Peyer's patch (tissue), 4 donors: Measurements from ENCODE around the gene C3orf70. TPM values are rescaled to one million over a fixed set of nuclear protein-coding genes. Genes with fewer than 3 reads are reported as not detected.

ENCODE experiments used
- DNase-seq, 3 donors: peaks; one replicate each; pipeline ENCODE4 v3.0.0-alpha.2; 2017 to 2019
- H3K27ac ChIP-seq, 4 donors: fragments of 200-600 bp; sonication (generic); one replicate each; pipeline ENCODE4 v1.5.1; 2016 to 2019
- H3K27me3 ChIP-seq, 2 donors: fragments of 200-600 bp; sonication (generic); one replicate each; pipeline ENCODE4 v1.5.1; 2019
- H3K36me3 ChIP-seq, 3 donors: fragments of 200-600 bp; sonication (generic); one replicate each; pipeline ENCODE4 v1.5.1; 2016 to 2019
- H3K4me1 ChIP-seq, 4 donors: fragments of 200-600 bp; sonication (generic); one replicate each; pipeline ENCODE4 v1.5.1; 2016 to 2019
- H3K4me3 ChIP-seq, 4 donors: fragments of 200-600 bp; sonication (generic); 1 replicate in 3 of 4; 2 replicates in 1 of 4; pipeline ENCODE4 v1.5.1; 2016 to 2019; ENCODE audit warnings: mild to moderate bottlenecking in 1 of 4
- H3K9me3 ChIP-seq, 4 donors: fragments of 200-600 bp; sonication (generic); one replicate each; pipeline ENCODE4 v1.5.1; 2016 to 2019; ENCODE audit warnings: mild to moderate bottlenecking in 1 of 4
- CTCF ChIP-seq, 6 experiments: fragments of 450-650 bp in 4 of 6; fragments of 200-600 bp in 2 of 6; sonication (generic) in 1 of 6; IDR thresholded peaks; one replicate each; pipeline ENCODE4 v1.5.1; 2017 to 2019; ENCODE audit warnings: antibody characterized with exemption in 6 of 6, mild to moderate bottlenecking in 3 of 6, moderate library complexity in 1 of 6
- POLR2A ChIP-seq, 2 donors: fragments of 450-650 bp; IDR thresholded peaks; one replicate each; pipeline ENCODE4 v1.5.1; 2017; ENCODE audit warnings: antibody characterized with exemption in 2 of 2, mild to moderate bottlenecking in 2 of 2, moderate library complexity in 2 of 2
- total RNA-seq, 4 donors: library from RNA; depleted of rRNA; stranded (reverse); fragments of >200 nt; gene quantifications; one replicate each; pipeline ENCODE4 v1.1.0, GENCODE V29; 2016

The C3orf70 gene
- total RNA-seq, 4 donors from 2014 or later, result 4.1 to 6.5 (median 5.5) TPM

- Histone ChIP-seq H3K27ac (peak overlapping the region in 1 of 4 donors; percentile 20), H3K4me3 (no peak overlapping the region), H3K27me3 (no peaks in the 10 kb centered on the region), H3K36me3 (no peaks in the 10 kb centered on the region), H3K4me1 (peaks cover 0 to 34% (median 4%) of the 10 kb centered on the region in 4 donors), H3K9me3 (no peaks in the 10 kb centered on the region)
- no peak for DNase-seq
- TF ChIP-seq POLR2A (IDR thresholded peaks at IDR 0.05), result no peak
- no peak for TF ChIP-seq CTCF (IDR thresholded peaks at IDR 0.05)
These were observed 19.5 kb upstream of the C3orf70 start for GRCh38 chr3:185172086-185173049.

GRCh38 chr3:185164428-185165217 lies 11.8 kb upstream of the C3orf70 start:
- no peaks in the 10 kb centered on the region for H3K27me3 ChIP-seq
- no peaks in the 10 kb centered on the region for H3K9me3 ChIP-seq
- no peaks in the 10 kb centered on the region for H3K36me3 ChIP-seq
- no peak for DNase-seq
- no peak for TF ChIP-seq CTCF (IDR thresholded peaks at IDR 0.05)
- no peak for TF ChIP-seq POLR2A (IDR thresholded peaks at IDR 0.05)
- no peak overlapping the region for H3K27ac ChIP-seq
- H3K4me3 ChIP-seq, result no peak overlapping the region
- H3K4me1 ChIP-seq, result no peaks in the 10 kb centered on the region

- no peak overlapping the region for H3K27ac ChIP-seq
- no peak for TF ChIP-seq CTCF (IDR thresholded peaks at IDR 0.05)
- no peak for TF ChIP-seq POLR2A (IDR thresholded peaks at IDR 0.05)
- no peaks in the 10 kb centered on the region for H3K9me3 ChIP-seq
- no peak overlapping the region for H3K4me3 ChIP-seq
- H3K27me3 ChIP-seq, result no peaks in the 10 kb centered on the region
- H3K4me1 ChIP-seq, result no peaks in the 10 kb centered on the region
- DNase-seq, result no peak
- H3K36me3 ChIP-seq, result no peaks in the 10 kb centered on the region
These were observed 9.8 kb upstream of the C3orf70 start for GRCh38 chr3:185162634-185163033.

- no peaks in the 10 kb centered on the region for H3K36me3 ChIP-seq
- H3K27ac ChIP-seq, result no peak overlapping the region
- DNase-seq, result no peak
- H3K9me3 ChIP-seq, result no peaks in the 10 kb centered on the region
- no peaks in the 10 kb centered on the region for H3K4me1 ChIP-seq
- H3K4me3 ChIP-seq, result no peak overlapping the region
- no peaks in the 10 kb centered on the region for H3K27me3 ChIP-seq
- TF ChIP-seq CTCF (IDR thresholded peaks at IDR 0.05), result no peak
- no peak for TF ChIP-seq POLR2A (IDR thresholded peaks at IDR 0.05)
These were observed 8.9 kb upstream of the C3orf70 start for GRCh38 chr3:185161761-185162160.

- DNase-seq, result no peak
- TF ChIP-seq CTCF (IDR thresholded peaks at IDR 0.05), result no peak
These were observed 4.5 kb upstream of the C3orf70 start for GRCh38 chr3:185157347-185157746.

More at GRCh38 chr3:185157347-185157746, 4.5 kb upstream of the C3orf70 start:
- Histone ChIP-seq H3K9me3 (no peaks in the 10 kb centered on the region), H3K27me3 (no peaks in the 10 kb centered on the region), H3K27ac (no peak overlapping the region), H3K4me1 (peaks cover 0 to 8% (median 3%) of the 10 kb centered on the region in 4 donors), H3K4me3 (no peak overlapping the region), H3K36me3 (no peaks in the 10 kb centered on the region)
